LNCaP clone FGC (cell line): Measurements from ENCODE around the gene TFCP2L1.

ENCODE experiments used
- DNase-seq: peaks from one replicate; pipeline ENCODE4 v3.0.0-alpha.2; 2011; ENCODE audit warnings: low read depth
- H3K4me3 ChIP-seq: 2 replicates; pipeline ENCODE4 v1.5.1; 2011; ENCODE audit warnings: mild to moderate bottlenecking, low read depth, low read length, control low read depth
- TF ChIP-seq, protein P1 (sequence below): IDR thresholded peaks from 2 replicates; pipeline ENCODE4 v1.5.1; 2012; ENCODE audit warnings: mild to moderate bottlenecking; ENCODE audit not compliant: control insufficient read depth, insufficient read depth; ENCODE audit errors: extremely low read depth

The TFCP2L1 gene

DNA sequence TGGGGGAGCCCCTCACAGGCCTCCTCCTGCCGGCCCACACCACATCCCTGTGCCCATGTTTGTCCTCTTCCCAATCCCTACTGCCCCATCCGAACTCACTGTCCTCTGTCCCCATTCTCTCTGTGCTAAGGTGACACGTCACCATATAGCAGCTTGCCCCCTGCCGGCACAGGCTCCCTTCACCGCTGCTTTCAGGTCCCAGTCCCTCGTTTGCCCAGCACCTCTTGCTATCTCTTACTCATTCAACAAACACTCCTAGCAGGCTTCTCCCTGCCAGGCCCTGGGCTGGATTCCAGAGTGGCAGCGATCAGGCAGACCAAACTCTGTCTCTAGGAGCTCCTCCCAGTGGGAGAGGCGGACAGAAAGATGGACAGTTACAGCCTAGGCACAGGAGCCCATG is 74.3 kb downstream of the TFCP2L1 start:
- TF ChIP-seq, protein P1, sequence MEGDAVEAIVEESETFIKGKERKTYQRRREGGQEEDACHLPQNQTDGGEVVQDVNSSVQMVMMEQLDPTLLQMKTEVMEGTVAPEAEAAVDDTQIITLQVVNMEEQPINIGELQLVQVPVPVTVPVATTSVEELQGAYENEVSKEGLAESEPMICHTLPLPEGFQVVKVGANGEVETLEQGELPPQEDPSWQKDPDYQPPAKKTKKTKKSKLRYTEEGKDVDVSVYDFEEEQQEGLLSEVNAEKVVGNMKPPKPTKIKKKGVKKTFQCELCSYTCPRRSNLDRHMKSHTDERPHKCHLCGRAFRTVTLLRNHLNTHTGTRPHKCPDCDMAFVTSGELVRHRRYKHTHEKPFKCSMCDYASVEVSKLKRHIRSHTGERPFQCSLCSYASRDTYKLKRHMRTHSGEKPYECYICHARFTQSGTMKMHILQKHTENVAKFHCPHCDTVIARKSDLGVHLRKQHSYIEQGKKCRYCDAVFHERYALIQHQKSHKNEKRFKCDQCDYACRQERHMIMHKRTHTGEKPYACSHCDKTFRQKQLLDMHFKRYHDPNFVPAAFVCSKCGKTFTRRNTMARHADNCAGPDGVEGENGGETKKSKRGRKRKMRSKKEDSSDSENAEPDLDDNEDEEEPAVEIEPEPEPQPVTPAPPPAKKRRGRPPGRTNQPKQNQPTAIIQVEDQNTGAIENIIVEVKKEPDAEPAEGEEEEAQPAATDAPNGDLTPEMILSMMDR: no peak
- peak; percentile 7 for DNase-seq
- no peak overlapping the region for H3K4me3 ChIP-seq

DNA sequence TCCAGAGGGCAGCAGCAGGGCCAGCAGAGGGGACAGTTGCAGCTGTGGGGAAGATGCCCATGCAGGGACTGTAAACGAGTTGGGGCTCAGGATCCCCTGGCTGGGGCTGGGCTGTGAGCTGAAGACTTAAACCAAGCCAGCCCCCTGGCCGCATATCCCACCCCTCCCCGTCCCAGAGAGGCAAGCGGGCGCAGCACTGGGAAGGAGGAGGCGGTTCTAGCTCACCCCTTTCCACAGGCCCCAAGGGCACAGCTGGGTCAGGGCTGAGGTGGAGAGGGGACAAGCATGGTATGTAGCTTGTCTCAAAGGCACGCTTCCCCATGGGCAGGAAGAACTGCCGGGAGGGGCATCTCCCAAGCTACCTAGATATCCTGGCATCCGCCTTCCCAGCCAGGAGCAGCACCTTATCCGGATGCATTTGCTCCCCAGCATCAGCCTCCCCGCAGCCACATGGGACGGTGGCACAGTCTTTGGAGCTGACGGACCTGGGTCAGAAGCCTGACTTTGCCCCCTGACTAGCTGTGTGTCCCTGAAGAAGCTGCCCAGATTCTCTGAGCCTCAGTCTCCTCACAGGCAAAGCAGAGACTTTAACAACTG is 75.9 kb downstream of the TFCP2L1 start:
- TF ChIP-seq, protein P1: no peak
- DNase-seq: no peak
- no peak overlapping the region for H3K4me3 ChIP-seq

DNA sequence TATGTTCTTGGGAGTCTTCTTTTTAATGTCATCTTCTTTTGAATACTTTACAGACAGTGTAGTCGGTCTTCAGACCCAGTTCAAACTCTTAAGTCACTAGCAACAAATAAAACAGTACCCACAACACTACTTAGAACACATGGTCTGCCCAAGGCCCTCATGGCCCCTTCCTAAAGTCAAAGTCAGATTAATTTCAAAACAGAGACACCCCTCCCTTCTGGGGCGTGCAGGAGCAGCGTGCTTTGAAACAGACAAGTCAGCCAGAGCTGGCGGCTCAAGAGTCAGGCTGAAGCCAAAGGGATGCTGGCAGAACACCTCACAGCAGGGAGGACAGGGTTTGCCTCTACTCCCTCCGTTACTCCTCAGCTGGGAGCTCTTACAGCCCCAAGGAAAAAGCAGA is 77.5 kb downstream of the TFCP2L1 start:
- TF ChIP-seq, protein P1: no peak
- no peak overlapping the region for H3K4me3 ChIP-seq
- no peak for DNase-seq

DNA sequence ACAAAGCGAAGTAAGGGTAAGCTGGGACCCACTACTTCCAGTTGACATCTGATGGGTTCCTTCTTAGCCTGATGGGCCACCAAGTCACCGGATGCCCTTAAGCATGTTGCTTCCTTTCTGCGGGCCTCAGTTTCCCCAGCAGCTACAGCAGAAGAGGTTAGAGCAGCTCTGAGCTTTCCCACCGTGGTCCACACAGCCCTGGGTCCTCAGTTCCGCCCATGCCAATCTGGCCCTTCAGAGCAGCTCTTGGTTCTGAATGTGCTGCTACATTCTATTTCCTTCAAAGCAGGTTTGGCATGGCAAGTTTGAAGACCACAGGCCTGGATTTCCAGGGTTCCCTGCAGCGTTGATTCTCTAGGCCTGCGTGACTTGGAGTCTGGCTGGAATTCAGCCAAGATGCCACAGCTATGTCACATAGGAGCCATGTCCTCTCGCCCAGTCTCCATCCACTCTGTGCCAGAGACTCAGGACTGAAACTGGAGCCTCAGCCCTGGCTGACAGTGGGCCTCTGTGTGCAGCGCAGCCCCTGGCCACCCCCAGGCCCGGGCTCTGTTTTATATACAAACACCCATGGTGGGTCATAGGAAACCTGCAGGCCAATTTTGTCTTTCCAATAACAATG is 79.6 kb downstream of the TFCP2L1 start:
- TF ChIP-seq, protein P1: no peak
- H3K4me3 ChIP-seq: no peak overlapping the region
- DNase-seq: no peak

DNA sequence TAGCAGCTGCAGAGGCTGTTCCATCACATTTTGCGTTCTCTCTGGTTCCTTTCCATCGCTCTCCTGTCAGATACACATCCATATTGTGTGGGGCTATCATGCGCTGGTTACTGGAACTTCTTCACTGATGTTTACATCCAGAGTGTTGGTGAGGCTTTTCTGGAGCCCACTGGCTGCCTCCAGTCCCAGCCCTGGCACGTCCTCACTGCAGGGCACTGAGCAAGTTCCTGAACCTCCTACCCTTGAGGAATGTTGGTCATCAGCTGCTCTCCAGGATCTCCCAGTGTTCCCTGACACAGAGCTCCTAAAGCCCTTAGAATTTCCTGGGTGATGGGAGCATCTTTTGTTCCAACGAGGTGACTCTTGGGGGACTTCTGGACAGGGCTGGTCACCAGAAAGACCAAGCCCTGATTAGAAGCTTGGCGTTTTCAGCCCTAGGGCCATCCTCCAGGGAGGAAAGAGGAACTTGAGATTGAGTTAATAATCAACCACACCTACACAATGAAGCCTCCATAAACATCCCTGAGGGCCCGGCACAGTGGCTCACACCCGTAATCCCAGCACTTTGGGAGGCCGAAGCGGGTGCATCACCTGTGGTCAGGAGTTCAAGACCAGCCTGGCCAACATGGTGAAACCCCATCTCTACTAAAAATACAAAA is 81.3 kb downstream of the TFCP2L1 start:
- TF ChIP-seq, protein P1: no peak
- no peak for DNase-seq
- no peak overlapping the region for H3K4me3 ChIP-seq

DNA sequence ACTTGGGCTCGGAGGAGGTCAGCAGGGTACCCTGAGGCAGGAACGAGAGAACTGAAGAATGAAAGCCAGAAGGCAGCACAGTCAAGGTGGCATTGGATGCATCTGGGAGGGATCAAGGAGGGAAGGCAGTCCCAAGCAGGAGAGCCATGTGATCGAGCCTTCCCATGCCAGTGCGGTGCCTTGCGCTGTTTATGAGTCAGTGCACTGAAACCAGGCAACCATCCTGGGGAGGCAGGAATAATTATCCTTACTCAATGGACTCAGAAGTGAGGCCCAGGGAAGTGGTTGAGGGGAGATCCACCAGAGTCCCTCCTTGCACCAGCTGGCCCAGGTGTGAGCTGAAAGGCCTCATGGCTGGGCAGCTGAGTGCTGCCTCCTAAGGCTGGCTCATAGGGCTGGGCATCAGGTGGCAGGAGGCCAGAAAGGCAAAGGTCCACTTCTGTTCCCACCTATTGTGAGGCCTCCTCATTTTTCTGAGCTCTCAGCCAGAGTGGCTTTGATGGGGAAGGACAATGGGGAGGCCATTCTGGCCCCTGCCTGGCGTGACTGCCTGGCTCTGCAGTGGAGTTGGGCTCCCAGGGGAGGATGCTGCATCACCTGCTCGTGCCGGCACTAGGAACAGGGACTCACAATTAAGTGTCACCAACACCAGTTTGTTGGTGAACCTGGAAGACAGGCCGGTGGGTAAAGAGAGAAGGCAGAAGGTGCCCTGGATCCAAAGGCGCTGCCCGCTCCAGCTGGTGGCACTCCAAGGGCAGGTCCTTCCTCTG is 82.3 kb downstream of the TFCP2L1 start:
- no peak for DNase-seq
- TF ChIP-seq, protein P1: no peak
- H3K4me3 ChIP-seq: no peak overlapping the region
